Measurements from ENCODE around the gene NCKAP5. TPM values are rescaled to one million over a fixed set of nuclear protein-coding genes. Genes with fewer than 3 reads are reported as not detected.

The NCKAP5 gene
- total RNA-seq, 1 donor from 2014 or later: 18.4 TPM

DNA sequence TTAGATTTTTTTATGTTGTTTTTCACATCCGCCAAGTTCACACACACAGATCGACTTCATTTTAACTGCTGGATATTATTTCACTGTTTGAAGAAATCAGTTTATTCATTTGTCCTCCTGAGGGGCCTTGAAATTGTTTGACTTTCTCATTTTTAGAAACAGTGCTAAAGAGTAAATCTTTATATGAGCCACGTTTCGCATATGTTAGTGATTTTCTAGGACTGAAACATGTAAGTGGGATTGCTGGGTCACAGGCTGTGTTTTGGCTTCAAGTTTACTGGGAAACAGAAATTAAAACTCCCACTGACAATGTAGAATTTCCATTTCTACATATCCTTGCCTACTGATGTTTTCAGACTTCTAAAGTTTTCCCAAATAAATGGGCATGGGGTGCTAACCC lies 363.8 kb downstream of the NCKAP5 start:
- peak; percentile 12 for DNase-seq

DNA sequence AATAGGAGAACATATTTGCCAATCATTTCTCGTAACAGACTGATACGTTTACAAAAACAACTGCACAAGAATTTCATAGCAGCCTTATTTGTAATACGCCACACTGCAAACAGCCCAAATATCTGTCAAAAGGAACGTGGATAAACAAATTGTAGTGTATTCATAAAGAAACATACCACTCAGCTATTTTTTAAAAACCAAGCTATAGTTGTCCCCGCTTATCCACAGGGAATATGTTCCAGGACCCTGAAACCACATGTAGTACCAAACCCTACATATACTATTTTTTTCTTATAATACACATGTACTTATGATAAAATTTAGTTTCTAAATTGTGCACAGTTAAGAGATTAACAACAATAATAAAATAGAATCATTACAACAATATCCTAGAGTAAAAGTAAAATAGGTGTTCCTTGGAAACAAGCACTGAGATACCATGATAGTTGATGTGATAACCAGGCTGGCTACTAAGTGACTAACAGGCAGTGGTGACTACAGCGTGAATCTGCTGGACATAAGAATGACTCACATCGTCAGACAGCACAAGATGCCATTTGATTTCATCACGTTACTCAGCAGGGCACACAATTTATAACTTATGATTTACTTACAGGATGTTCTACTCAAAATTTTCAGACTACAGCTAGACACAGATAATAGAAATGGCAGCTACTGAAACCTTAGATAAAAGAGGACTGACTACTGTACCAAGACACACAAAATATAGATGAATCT lies 367.4 kb downstream of the NCKAP5 start:
- no peak for DNase-seq

- no peak for DNase-seq
Measured at GRCh38 chr2:133198678-133199077, 369.6 kb downstream of the NCKAP5 start.

DNA sequence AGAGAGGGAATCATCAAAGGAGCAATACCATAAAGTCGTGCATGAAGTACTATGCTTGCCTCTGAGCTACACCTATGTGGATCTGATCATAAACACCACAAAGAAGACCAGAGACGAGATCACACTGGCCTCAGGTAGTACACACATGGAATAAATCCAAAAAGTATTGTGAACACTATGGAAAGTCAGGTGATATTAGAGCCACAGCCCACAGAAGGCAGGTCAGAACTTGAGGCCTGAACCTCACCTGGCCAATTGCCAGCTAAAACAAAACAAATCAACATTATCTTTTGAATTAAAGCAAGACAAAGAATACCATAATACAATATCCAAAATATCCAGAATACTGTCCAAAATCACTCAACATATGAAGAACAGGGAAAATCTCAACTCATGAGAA lies 371.1 kb downstream of the NCKAP5 start:
- no peak for DNase-seq

DNA sequence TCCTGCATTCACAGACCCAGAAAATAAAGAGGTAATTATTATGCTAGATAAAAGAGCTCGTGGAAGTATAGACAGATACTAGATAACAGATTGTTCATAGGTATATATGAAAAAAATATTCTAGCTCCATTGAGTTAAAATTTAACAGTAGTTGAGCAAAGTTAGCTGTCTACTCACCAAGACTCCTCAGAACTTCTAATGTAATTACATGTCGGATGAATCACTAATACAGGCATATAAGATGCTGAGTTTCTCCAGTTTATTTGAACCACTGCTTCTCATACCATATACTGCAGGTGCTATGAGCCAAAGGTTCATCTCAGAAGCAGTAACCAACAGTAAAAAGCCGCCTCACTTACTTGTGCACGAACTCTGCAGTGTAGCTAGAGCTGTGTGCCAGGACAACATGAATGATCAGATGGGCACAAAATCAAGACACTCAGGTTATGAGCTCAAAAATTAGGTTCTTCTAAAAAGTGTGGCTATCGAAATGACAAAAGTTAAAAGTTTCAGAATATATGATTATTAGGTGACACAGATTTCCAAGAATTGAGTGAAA lies 373.4 kb downstream of the NCKAP5 start:
- DNase-seq: no peak

DNA sequence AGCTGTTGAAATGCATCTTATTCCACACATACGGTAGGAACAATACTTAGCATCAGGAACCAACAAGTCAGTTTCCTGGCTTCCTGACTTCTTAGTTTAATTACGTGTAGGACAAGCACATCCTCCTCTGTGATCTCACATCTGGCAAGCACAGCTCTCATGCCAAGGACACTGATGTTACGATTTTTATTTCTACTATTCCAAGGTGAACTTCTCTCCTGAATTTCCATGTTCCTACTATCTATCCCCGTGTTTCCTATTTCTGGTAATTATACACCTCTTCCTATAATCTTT lies 374.0 kb downstream of the NCKAP5 start:
- DNase-seq: no peak

DNA sequence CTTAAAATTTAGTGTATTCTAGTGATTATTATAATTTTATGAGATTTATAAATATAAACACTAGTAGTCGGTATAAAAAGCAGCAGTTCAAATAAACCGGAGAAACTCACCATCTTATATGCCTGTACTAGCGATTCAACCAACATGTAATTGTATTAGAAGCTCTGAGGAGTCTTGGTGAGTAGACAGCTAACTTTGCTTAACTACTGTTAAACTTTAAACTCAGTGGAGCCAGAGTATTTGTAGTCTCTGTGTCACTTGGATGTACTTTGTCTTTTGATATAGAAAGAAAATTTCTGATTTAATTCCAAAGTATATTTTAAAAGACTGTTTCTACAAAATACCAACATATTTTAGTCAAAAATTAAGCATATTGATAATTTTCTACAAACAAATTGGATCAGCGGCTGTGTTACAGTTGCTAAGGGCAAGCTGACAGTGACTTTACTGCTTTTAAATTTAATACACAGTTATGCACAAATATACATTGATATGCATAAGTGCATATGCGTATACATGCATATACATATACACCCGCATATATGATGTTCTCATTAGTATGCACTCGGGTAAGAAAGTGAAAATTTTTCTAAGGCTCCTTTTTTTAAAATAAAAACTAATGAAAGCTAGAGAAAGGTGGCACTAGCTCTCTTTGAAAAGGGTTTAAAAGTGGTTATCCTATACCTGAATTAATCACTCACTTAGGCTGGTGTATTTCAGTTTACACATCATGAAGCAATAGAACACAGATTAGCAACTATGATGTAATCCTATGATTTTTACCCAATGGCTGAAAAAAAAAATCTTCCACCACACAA lies 374.5 kb downstream of the NCKAP5 start:
- no peak for DNase-seq

- DNase-seq: no peak
Measured at GRCh38 chr2:133192028-133192427, 376.2 kb downstream of the NCKAP5 start.

GRCh38 chr2:133177196-133177595 lies 391.1 kb downstream of the NCKAP5 start:
- DNase-seq: no peak

- no peak for DNase-seq
Measured at GRCh38 chr2:133175926-133176325, 392.3 kb downstream of the NCKAP5 start.

DNA sequence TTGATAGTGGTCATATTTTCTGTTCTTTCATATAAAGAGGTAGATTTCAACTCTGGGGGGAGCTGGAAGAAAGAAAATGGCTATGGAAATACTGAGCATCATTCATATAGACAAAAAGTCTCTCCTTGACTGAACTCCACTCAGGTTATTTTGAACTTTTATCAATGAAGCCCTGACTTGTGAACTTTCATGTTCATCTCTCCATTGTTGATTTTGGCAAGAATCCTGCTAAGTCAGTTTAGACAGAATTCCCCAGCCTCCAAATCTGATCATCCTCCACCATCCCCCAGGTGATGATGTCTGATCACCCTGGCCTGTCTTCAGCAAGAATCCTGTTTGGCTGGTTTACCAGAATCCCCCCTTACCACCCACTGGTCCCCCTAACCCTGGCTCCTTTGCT lies 395.0 kb downstream of the NCKAP5 start:
- DNase-seq: peak; percentile 13

DNA sequence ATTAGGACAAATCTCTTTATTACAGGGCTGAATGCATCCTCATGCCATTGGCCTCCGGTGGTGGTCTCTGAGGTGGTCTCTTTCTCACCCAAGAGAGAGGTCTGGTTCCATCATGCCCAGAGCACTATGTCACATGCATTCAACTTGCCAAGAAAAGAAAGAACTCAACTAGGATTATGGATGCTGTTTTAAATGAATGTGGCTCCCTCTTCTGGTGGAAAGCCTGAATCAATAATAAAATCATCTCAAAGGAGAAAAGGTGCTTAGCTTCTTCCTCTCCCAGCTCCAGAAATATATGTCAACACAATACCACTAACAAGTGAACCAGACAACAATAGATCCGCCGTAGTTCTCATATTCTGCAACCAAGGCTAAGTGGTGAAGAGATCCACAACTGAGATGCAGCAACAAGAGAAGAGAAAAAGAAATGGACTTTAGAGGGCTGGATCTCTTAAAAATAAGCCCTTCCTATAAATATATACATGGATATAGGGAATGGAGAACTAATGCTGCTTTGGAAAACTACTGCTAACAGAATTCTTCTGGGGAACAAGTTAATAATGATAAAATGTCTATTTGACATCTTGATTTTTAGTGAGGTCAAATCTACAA lies 396.8 kb downstream of the NCKAP5 start:
- peak; percentile 87 for DNase-seq

DNA sequence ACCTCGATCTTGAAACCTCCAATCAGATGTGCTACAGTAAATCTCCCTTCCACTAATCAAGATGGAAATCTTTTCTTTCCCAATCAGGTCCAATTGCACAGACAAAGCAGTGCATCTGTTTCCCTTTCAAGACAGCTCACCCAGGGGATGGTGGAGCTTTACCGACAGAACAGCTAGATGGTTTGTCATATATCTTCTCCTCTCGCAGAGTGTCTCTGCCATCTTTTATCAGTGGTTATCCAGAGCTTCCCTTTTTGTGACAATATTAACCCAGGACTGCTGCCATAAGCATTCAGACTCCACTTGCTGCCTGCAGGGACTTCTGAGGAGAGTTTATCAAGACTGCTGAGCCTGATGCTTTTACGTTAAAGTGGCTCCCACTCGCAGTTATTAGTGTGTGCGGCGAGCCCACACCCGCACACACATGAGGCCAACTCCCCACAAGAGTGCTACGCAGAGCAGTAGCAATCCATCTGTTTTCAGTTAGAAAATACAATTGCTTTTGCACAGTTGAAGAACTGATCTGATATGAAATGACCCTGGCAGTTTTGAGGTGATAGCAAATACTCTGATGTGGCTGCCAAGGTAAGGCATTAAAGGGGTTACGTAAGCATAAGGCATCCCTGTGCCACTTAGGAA lies 398.9 kb downstream of the NCKAP5 start:
- no peak for DNase-seq

DNA sequence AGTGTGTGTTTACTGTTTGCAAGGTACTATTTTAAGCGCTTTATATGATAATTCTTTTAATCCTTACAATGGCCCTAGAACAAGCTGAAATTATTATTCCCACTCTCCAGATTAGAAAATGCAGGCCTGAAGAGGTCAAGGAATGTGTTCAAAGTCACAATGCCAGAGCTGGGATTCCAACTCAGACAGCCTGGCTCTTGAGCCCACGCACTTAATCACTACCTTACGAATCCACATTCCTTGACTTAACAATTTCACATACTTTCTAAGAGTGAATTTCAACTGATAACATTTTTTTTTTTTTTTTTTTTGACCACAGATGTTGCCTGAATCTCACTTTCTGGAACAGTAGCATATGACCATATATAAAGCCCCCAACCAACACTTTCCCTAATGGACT lies 400.3 kb downstream of the NCKAP5 start:
- DNase-seq: no peak

GRCh38 chr2:133167223-133167622 lies 401.0 kb downstream of the NCKAP5 start:
- DNase-seq: no peak

- no peak for DNase-seq
Measured at GRCh38 chr2:133166031-133166430, 402.2 kb downstream of the NCKAP5 start.

DNA sequence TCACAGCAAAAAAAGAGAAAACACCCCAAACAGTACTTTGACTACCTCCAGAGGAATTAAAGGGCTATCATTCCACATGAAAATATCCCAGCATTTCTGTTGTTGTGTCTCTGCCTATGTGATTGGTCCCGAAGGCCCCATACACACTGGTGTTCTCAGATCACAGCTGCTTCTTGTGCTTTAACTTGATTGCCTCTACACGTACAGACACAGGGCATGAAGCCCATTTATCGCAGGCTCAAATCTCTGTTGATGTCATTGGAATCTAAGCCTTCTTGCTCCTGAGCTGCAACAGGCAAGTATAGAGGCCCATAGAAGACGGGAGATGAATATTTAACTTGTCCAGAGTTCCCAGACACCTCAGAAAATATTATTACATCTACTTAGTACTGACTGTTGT lies 405.2 kb downstream of the NCKAP5 start:
- DNase-seq: peak; percentile 77

GRCh38 chr2:133158442-133158841 lies 409.8 kb downstream of the NCKAP5 start:
- no peak for DNase-seq

DNA sequence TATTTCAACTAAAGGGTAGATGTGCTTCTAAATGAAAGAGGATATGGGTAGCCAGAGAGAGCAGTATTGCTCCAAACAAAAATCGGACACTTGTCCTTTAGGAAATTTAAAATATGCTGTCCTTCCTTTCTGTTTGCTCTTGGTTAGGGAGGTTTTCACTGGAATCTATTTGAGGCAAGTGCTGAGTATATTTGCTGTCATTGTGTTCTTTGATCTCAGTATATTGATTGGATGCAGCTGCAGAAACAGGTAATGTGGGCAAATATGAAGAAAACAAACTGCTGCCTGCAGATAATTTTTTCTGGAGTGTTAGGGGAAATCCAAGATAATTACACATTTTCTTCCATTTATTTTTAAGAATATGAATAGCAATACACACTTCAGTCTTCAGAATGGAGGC lies 410.2 kb downstream of the NCKAP5 start:
- DNase-seq: no peak

DNA sequence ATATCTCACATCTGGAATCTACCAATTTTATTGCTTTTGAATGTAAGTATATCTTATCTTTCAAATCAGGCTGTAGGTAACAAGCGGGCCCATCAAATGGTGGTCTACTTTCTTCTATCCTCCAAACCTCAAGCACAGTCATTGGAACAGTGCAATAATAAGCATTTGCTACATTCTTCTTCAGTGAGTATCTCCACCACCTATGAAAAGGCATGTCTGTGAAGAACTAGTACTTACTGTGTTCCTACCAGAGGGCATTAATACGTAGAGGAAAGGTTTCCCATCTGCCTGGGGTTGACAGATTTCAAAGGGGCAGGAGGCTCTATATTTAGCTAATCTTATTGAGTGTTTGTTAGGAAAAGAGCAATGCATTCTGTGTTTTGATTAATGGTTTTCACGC lies 411.1 kb downstream of the NCKAP5 start:
- no peak for DNase-seq

DNA sequence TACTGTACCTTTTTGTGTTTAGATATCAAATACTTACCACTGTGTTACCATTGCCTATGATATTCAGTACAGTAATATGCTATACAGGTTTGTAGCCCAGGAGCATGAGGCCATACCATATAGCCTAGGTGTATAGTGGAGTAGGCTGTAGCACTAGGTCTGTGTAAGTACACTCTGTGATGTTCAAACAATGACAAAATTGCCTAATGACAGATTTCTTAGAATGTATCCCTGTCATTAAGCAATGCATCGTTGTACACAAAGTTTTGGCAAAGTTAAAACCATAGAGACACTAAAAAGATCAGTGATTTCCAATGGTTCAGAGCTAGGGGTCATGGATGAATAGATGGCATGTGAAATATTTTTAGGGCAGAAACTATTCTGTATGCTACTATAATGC lies 415.5 kb downstream of the NCKAP5 start:
- no peak for DNase-seq

DNA sequence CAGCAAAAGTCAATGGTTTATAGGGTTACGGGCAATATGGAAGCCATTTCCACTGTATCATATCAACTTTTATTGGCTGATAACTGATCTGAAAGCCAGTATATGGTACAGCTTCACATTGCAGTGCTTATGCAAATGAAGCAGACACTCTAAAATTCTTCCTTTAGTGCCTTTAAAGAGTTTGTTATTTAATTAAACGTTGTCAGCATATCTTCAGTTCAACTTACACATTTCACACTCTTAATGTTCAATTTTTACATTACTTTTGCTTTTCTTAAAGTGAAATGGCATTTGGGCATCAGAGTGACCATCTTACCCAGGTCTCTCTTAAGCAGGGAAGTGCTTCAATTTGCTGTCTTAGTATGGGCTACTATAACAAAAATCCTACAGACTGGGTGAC lies 420.1 kb downstream of the NCKAP5 start:
- DNase-seq: no peak

- DNase-seq: peak; percentile 13
Measured at GRCh38 chr2:133146893-133147292, 421.4 kb downstream of the NCKAP5 start.

All from tongue (tissue), 2 donors.